Tibial nerve (tissue), 4 donors: ENCODE measurements around the gene ALKBH3. TPM values are rescaled to one million over a fixed set of nuclear protein-coding genes. Genes with fewer than 3 reads are reported as not detected.
A peak's percentile ranks its signal among the peaks of the same experiment; 100 is the strongest.

ENCODE experiments used
- DNase-seq, 2 donors: peaks; one replicate each; pipeline ENCODE4 v3.0.0-alpha.2; 2019; ENCODE audit warnings: low spot score in 2 of 2
- H3K27ac ChIP-seq, 4 donors: fragments of 200-600 bp; sonication (generic) in 3 of 4; one replicate each; pipeline ENCODE4 v1.5.1; 2017 to 2019; ENCODE audit warnings: mild to moderate bottlenecking in 1 of 4
- H3K27me3 ChIP-seq, 2 donors: fragments of 200-600 bp; sonication (generic) in 1 of 2; one replicate each; pipeline versions ENCODE4 v1.5.1 to v1.6.0; 2017 to 2019
- H3K36me3 ChIP-seq, 3 donors: fragments of 200-600 bp; sonication (generic); one replicate each; pipeline ENCODE4 v1.5.1; 2018 to 2019
- H3K4me1 ChIP-seq, 4 donors: fragments of 200-600 bp; sonication (generic) in 3 of 4; one replicate each; pipeline ENCODE4 v1.5.1; 2017 to 2019
- H3K4me3 ChIP-seq, 4 donors: fragments of 200-600 bp; sonication (generic) in 3 of 4; one replicate each; pipeline ENCODE4 v1.5.1; 2017 to 2019; ENCODE audit warnings: mild to moderate bottlenecking in 1 of 4, moderate library complexity in 1 of 4
- H3K9me3 ChIP-seq, 4 donors: fragments of 200-600 bp; sonication (generic) in 3 of 4; one replicate each; pipeline ENCODE4 v1.5.1; 2017 to 2019
- CTCF ChIP-seq, 5 experiments: fragments of 200-600 bp in 3 of 5; fragments of 450-650 bp in 2 of 5; sonication (generic) in 3 of 5; IDR thresholded peaks; one replicate each; pipeline ENCODE4 v1.5.1; 2016 to 2019; ENCODE audit warnings: antibody characterized with exemption in 5 of 5, mild to moderate bottlenecking in 3 of 5, moderate library complexity in 2 of 5
- EP300 ChIP-seq, 2 donors: sonication (generic); formaldehyde crosslinking; IDR thresholded peaks; one replicate each; pipeline ENCODE4 v1.6.1; 2017; ENCODE audit warnings: antibody characterized with exemption in 2 of 2, mild to moderate bottlenecking in 1 of 2
- POLR2A ChIP-seq, 2 donors: fragments of 450-650 bp; IDR thresholded peaks; one replicate each; pipeline ENCODE4 v1.6.1; 2017; ENCODE audit warnings: antibody characterized with exemption in 2 of 2, mild to moderate bottlenecking in 2 of 2, moderate library complexity in 2 of 2
- WGBS, 2 donors: methylation state at CpG; one replicate each; pipeline ENCODE4 v1.1.5; 2018; 5-methylcytosine and 5-hydroxymethylcytosine counted together
- total RNA-seq, 4 donors: library from RNA; depleted of rRNA; stranded (reverse); fragments of >200 nt; gene quantifications; one replicate each; pipeline ENCODE4 v1.1.0, GENCODE V29; 2016

ALKBH3 gene
- total RNA-seq, result 10 to 100 TPM; 30.4 to 45.0 (median 38.0) TPM

- TF ChIP-seq CTCF (IDR thresholded peaks at IDR 0.05) (peak in 2 of 5 experiments; percentile 28 to 62), POLR2A (IDR thresholded peaks at IDR 0.05) (no peak), EP300 (IDR thresholded peaks at IDR 0.05) (peak; percentile 42 to 86)
- H3K36me3 ChIP-seq, result peaks cover 0 to 35% (median 4%) of the 10 kb centered on the region in 3 donors
- 0 to 1% methylated on average over 19 to 33 of the region's 36 CpGs for WGBS, 2 donors
- H3K27me3 ChIP-seq, result peaks cover 0 to 20% of the 10 kb centered on the region in 2 donors
- H3K9me3 ChIP-seq, result no peaks in the 10 kb centered on the region
- peaks cover 0 to 27% (median 15%) of the 10 kb centered on the region in 4 donors for H3K4me1 ChIP-seq
- H3K4me3 ChIP-seq, result peak within 1 kb of the TSS; percentile 57 to 99 (median 92)
- DNase-seq, result peak; percentile 86 to 87
- H3K27ac ChIP-seq, result peak within 1 kb of the TSS in 3 of 4 donors; percentile 72 to 86 (median 74)
Observed at GRCh38 chr11:43880640-43881159, at the start of gene ALKBH3. ALKBH3 (plus strand) TSS chr11:43880831; CDS start chr11:43882653, 1,822 bp downstream.

- Histone ChIP-seq H3K9me3 (no peaks in the 10 kb centered on the region), H3K4me1 (peaks cover 0 to 10% (median 0%) of the 10 kb centered on the region in 4 donors), H3K27me3 (no peaks in the 10 kb centered on the region), H3K4me3 (no peak overlapping the region), H3K27ac (no peak overlapping the region), H3K36me3 (peaks cover 0 to 5% (median 0%) of the 10 kb centered on the region in 3 donors)
- 37 to 49% methylated on average over 5 of the region's 5 CpGs for WGBS, 2 donors
- no peak for TF ChIP-seq EP300 (IDR thresholded peaks at IDR 0.05)
- no peak for TF ChIP-seq CTCF (IDR thresholded peaks at IDR 0.05)
- no peak for TF ChIP-seq POLR2A (IDR thresholded peaks at IDR 0.05)
- no peak for DNase-seq
Observed at GRCh38 chr11:43830928-43831440, 49.6 kb upstream of the ALKBH3 start.

- Histone ChIP-seq H3K9me3 (no peaks in the 10 kb centered on the region), H3K27me3 (no peaks in the 10 kb centered on the region), H3K4me1 (peaks cover 0 to 10% (median 0%) of the 10 kb centered on the region in 4 donors), H3K27ac (no peak overlapping the region), H3K4me3 (no peak overlapping the region), H3K36me3 (peaks cover 0 to 5% (median 0%) of the 10 kb centered on the region in 3 donors)
- no peak for DNase-seq
- WGBS, 2 donors, result 96 to 99% methylated on average over 4 of the region's 4 CpGs
- TF ChIP-seq EP300 (IDR thresholded peaks at IDR 0.05) (no peak), CTCF (IDR thresholded peaks at IDR 0.05) (no peak), POLR2A (IDR thresholded peaks at IDR 0.05) (no peak)
Observed at GRCh38 chr11:43832536-43832935, 48.1 kb upstream of the ALKBH3 start.

GRCh38 chr11:43833657-43834073 is 47.0 kb upstream of the ALKBH3 start:
- Histone ChIP-seq H3K27ac (no peak overlapping the region), H3K4me3 (no peak overlapping the region), H3K36me3 (peaks cover 0 to 6% (median 0%) of the 10 kb centered on the region in 3 donors), H3K4me1 (peaks cover 0 to 10% (median 0%) of the 10 kb centered on the region in 4 donors), H3K9me3 (no peaks in the 10 kb centered on the region), H3K27me3 (no peaks in the 10 kb centered on the region)
- no peak for DNase-seq
- 38 to 49% methylated on average over 1 of the region's 1 CpG for WGBS, 2 donors
- TF ChIP-seq EP300 (IDR thresholded peaks at IDR 0.05) (no peak), CTCF (IDR thresholded peaks at IDR 0.05) (no peak), POLR2A (IDR thresholded peaks at IDR 0.05) (no peak)

- WGBS, 2 donors, result 85 to 89% methylated on average over 2 of the region's 2 CpGs
- Histone ChIP-seq H3K27ac (no peak overlapping the region), H3K4me3 (no peak overlapping the region), H3K9me3 (no peaks in the 10 kb centered on the region), H3K4me1 (peaks cover 0 to 10% (median 0%) of the 10 kb centered on the region in 4 donors), H3K36me3 (peaks cover 0 to 12% (median 0%) of the 10 kb centered on the region in 3 donors), H3K27me3 (no peaks in the 10 kb centered on the region)
- DNase-seq, result no peak
- TF ChIP-seq CTCF (IDR thresholded peaks at IDR 0.05) (no peak), POLR2A (IDR thresholded peaks at IDR 0.05) (no peak), EP300 (IDR thresholded peaks at IDR 0.05) (no peak)
Observed at GRCh38 chr11:43834286-43834685, 46.3 kb upstream of the ALKBH3 start.
